Measurements from ENCODE around the gene TMCO4. TPM values are rescaled to one million over a fixed set of nuclear protein-coding genes. Genes with fewer than 3 reads are reported as not detected.

The TMCO4 gene
- polyA plus RNA-seq, 1 experiment: 22.0 TPM

DNA sequence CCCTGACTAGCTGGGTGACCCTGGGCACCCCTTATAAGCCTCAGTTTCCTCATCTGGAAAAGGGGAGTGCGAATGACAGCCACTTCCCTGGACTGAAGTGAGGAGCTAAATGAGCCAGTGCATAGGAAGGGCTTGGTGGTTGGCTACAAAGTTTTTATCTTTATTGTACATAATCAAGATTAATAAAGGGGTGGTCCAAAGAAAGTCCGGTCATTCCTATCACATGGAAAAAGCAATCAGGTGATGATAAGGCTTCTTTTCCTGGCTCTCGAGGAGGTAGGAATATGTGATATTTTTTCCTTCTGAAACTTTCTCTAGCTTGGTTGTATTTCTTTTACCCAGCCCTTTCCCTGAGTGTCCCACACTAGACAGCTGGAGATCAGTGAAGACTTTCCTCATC is 56.5 kb downstream of the TMCO4 start:
- H3K4me3 ChIP-seq (ENCODE audit: low read depth, low read length): no peak overlapping the region
- CTCF ChIA-PET: interaction anchor here (0.9 kb wide), 1 partner anchor 28 kb away, joined by 3 read pairs; no protein-coding TSS in a partner anchor
- no peaks in the 10 kb centered on the region for H3K27me3 ChIP-seq (ENCODE audit: control insufficient read depth, insufficient read depth, low read length)
- peaks cover 9% of the 10 kb centered on the region for H3K36me3 ChIP-seq (ENCODE audit: control insufficient read depth, insufficient read depth, low read length)
- TF ChIP-seq, protein P1, sequence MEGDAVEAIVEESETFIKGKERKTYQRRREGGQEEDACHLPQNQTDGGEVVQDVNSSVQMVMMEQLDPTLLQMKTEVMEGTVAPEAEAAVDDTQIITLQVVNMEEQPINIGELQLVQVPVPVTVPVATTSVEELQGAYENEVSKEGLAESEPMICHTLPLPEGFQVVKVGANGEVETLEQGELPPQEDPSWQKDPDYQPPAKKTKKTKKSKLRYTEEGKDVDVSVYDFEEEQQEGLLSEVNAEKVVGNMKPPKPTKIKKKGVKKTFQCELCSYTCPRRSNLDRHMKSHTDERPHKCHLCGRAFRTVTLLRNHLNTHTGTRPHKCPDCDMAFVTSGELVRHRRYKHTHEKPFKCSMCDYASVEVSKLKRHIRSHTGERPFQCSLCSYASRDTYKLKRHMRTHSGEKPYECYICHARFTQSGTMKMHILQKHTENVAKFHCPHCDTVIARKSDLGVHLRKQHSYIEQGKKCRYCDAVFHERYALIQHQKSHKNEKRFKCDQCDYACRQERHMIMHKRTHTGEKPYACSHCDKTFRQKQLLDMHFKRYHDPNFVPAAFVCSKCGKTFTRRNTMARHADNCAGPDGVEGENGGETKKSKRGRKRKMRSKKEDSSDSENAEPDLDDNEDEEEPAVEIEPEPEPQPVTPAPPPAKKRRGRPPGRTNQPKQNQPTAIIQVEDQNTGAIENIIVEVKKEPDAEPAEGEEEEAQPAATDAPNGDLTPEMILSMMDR (IDR thresholded peaks at IDR 0.05; ENCODE audit: insufficient read depth, low read depth, low read length): no peak
- no peak for DNase-seq (ENCODE audit: low read depth)
- POLR2A ChIA-PET: no interaction called here

DNA sequence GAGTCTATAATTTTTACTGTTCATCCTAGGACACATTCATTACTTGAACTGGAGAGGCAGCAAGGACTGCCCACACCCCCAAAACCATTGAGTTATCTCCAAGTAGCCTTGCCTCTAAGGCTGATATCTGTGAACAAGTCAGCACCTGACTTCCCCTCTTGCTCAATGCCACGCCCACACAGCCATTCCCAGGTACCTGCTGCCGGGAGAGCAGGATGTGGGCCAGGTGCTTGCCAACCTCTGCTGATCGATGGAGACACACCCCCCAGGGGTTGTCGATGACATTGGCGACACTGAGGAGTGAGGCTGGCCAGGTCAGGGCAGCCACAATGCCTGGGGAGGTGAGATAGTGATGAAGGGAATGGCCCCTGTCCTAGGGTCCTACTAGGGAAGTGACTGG is 60.1 kb downstream of the TMCO4 start:
- ChIA-PET POLR2A (no interaction called here), CTCF (interaction anchor here (1.2 to 1.7 kb wide), 3 partner anchors 18 to 35 kb away, joined by 3 to 6 read pairs (median 4); no protein-coding TSS in a partner anchor)
- Histone ChIP-seq H3K4me3 (ENCODE audit: low read depth, low read length) (no peak overlapping the region), H3K36me3 (ENCODE audit: control insufficient read depth, insufficient read depth, low read length) (peaks cover 6% of the 10 kb centered on the region), H3K27me3 (ENCODE audit: control insufficient read depth, insufficient read depth, low read length) (no peaks in the 10 kb centered on the region)
- TF ChIP-seq, protein P1 (IDR thresholded peaks at IDR 0.05; ENCODE audit: insufficient read depth, low read depth, low read length): no peak
- no peak for DNase-seq (ENCODE audit: low read depth)

DNA sequence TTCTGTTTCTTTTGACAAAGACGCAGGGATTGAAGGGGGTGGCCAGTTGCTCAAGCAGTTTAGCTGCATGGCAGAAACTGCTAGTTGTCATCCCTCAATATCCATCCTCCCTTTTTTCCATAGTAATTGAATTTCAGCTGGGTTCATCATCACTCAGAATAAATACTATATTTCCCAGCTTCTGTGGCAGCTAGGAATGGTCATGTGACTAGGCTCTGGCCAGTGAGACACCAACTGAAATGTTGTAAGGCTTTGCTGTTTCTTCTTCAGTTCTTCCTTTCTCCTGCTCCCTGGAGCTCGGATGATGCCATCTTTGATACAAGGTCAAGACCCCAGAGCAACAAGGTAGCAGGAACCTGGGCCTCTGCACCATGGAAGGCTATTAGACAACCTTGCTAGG is 61.0 kb downstream of the TMCO4 start:
- POLR2A ChIA-PET: no interaction called here
- Histone ChIP-seq H3K4me3 (ENCODE audit: low read depth, low read length) (no peak overlapping the region), H3K36me3 (ENCODE audit: control insufficient read depth, insufficient read depth, low read length) (peaks cover 7% of the 10 kb centered on the region), H3K27me3 (ENCODE audit: control insufficient read depth, insufficient read depth, low read length) (no peaks in the 10 kb centered on the region)
- DNase-seq (ENCODE audit: low read depth): no peak
- TF ChIP-seq, protein P1 (IDR thresholded peaks at IDR 0.05; ENCODE audit: insufficient read depth, low read depth, low read length): no peak
- CTCF ChIA-PET: interaction anchor here (0.9 to 1.7 kb wide), 5 partner anchors 9 to 69 kb away, joined by 3 to 6 read pairs (median 4); no protein-coding TSS in a partner anchor

DNA sequence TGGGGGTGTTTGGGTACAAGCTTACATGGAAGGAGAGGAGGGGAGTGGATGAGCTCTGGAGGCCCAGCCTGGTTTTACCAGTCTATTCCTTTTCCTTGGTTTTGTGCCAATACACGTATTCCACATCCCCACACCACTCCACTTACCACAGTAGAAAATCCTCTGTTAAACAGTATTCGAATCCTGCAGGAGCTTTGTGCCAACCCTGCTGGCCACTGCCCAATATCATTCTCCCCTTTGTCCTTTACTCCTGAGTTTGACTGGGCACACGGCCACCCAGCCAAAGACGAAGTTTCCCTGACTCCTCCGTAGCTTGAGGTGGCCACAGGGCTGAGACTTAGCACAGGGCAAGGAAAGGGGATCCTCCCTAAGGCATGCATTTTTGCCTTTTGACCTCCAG is 61.6 kb downstream of the TMCO4 start:
- ChIA-PET CTCF (interaction anchor here (0.9 to 1.7 kb wide), 6 partner anchors 8 to 69 kb away, joined by 3 to 6 read pairs (median 4); no protein-coding TSS in a partner anchor), POLR2A (no interaction called here)
- no peak overlapping the region for H3K4me3 ChIP-seq (ENCODE audit: low read depth, low read length)
- H3K27me3 ChIP-seq (ENCODE audit: control insufficient read depth, insufficient read depth, low read length): no peaks in the 10 kb centered on the region
- peaks cover 8% of the 10 kb centered on the region for H3K36me3 ChIP-seq (ENCODE audit: control insufficient read depth, insufficient read depth, low read length)
- TF ChIP-seq, protein P1 (IDR thresholded peaks at IDR 0.05; ENCODE audit: insufficient read depth, low read depth, low read length): no peak
- DNase-seq (ENCODE audit: low read depth): no peak

DNA sequence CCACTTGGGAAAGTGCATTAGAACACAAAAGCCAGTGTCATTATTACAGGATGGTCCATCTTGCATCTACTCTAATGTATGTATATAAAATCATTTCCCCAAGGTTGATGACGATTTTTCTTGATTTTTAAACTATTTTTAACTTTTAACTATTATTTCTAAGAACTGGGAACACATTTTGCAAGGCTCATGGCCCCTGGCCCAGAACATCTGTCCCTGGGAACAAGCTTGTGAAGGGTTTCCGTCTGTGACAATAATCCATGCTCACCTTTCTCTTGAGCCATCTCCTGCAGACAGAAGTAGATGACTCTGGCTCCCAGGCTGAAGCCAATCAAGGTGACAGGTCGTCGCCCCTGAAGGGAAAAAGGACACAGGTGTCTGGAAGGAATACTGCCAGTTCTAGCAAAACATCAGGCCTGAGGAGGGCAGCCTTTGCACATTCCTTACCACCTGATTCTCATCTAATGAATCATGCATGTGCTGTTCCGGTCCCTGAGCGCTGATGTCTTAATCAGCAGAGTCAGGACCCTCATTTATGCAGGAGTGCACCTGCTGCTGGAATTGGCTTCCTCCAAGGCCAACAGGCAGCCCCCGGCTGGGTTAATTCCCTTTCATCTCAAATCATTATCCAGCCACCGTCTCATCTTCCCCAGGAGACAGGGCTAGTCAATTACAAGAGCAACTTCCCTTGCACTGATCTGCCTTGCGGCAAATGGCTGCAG is 62.5 kb downstream of the TMCO4 start:
- H3K36me3 ChIP-seq (ENCODE audit: control insufficient read depth, insufficient read depth, low read length): peaks cover 8% of the 10 kb centered on the region
- POLR2A ChIA-PET: no interaction called here
- no peak for DNase-seq (ENCODE audit: low read depth)
- H3K27me3 ChIP-seq (ENCODE audit: control insufficient read depth, insufficient read depth, low read length): no peaks in the 10 kb centered on the region
- TF ChIP-seq, protein P1 (IDR thresholded peaks at IDR 0.05; ENCODE audit: insufficient read depth, low read depth, low read length): peak; percentile 34; the same call in 1 of the 2 replicates
- H3K4me3 ChIP-seq (ENCODE audit: low read depth, low read length): no peak overlapping the region
- CTCF ChIA-PET: interaction anchor here (0.7 to 1.7 kb wide), 4 partner anchors 14 to 70 kb away, joined by 3 to 4 read pairs (median 3); no protein-coding TSS in a partner anchor
